B cell (primary cell): ENCODE results near the gene KIF1A.

Experiments
- CTCF ChIP-seq: fragments of 200-600 bp; IDR thresholded peaks from one replicate; pipeline ENCODE4 v1.8.0; 2022; ENCODE audit warnings: antibody characterized with exemption, mild to moderate bottlenecking
- EZH2 ChIP-seq: IDR thresholded peaks from 2 replicates; pipeline ENCODE4 v1.6.1; 2012; ENCODE audit warnings: borderline replicate concordance, low read depth, mild to moderate bottlenecking, moderate library complexity, low read length; ENCODE audit not compliant: insufficient read depth, poor library complexity, severe bottlenecking

GRCh38 chr2:240768216-240768615, 51.8 kb downstream of the KIF1A start:
- TF ChIP-seq CTCF (no peak), EZH2 (no peak)
